Neural progenitor cell (in vitro differentiated cells): ENCODE measurements around the gene CLEC17A. TPM values are rescaled to one million over a fixed set of nuclear protein-coding genes. Genes with fewer than 3 reads are reported as not detected.
"Not testable (repeated sequence)": the region's sequence is repeated elsewhere in the genome, so short reads cannot be mapped to it uniquely, and the experiment has no call there.

Experiments
- DNase-seq: peaks from one replicate; pipeline ENCODE4 v3.0.0-alpha.2; 2016; ENCODE audit warnings: low spot score
- H2AFZ ChIP-seq: fragments of 200-600 bp; sonication (generic); replicated peaks from 2 replicates; pipeline ENCODE4 v1.6.1; 2016; ENCODE audit warnings: antibody characterized with exemption
- H3F3A ChIP-seq: fragments of 200-600 bp; sonication (generic); 2 replicates; pipeline ENCODE4 v1.6.1; 2016; ENCODE audit warnings: antibody characterized with exemption, low read depth
- H3K27ac ChIP-seq: fragments of 200-600 bp; sonication (generic); 2 replicates; pipeline ENCODE4 v1.5.1; 2016; ENCODE audit warnings: mild to moderate bottlenecking
- H3K27me3 ChIP-seq: fragments of 200-600 bp; sonication (generic); 2 replicates; pipeline ENCODE4 v1.6.1; 2016; ENCODE audit warnings: mild to moderate bottlenecking, moderate library complexity
- H3K36me3 ChIP-seq: fragments of 200-600 bp; sonication (generic); 2 replicates; pipeline ENCODE4 v1.5.1; 2016
- H3K4me1 ChIP-seq: fragments of 200-600 bp; sonication (generic); 2 replicates; pipeline ENCODE4 v1.6.1; 2016; ENCODE audit warnings: mixed run types
- H3K4me2 ChIP-seq: fragments of 200-600 bp; sonication (generic); 2 replicates; pipeline ENCODE4 v1.6.1; 2016
- H3K4me3 ChIP-seq: fragments of 200-600 bp; sonication (generic); 2 replicates; pipeline ENCODE4 v1.5.1; 2016
- H3K79me2 ChIP-seq: fragments of 200-600 bp; sonication (generic); 2 replicates; pipeline ENCODE4 v1.6.1; 2016; ENCODE audit warnings: low read depth
- H3K9ac ChIP-seq: fragments of 200-600 bp; sonication (generic); 2 replicates; pipeline ENCODE4 v1.6.1; 2016
- H3K9me3 ChIP-seq: fragments of 200-600 bp; sonication (generic); 2 replicates; pipeline ENCODE4 v1.5.1; 2016; ENCODE audit warnings: low read depth
- H4K20me1 ChIP-seq: fragments of 200-600 bp; sonication (generic); 2 replicates; pipeline ENCODE4 v1.6.1; 2016; ENCODE audit warnings: low read depth
- H3K27ac Mint-ChIP-seq: 3 replicates; pipeline ENCODE4 v1.8.0; 2021; ENCODE audit warnings: mixed read lengths
- H3K27me3 Mint-ChIP-seq: 2 replicates; pipeline ENCODE4 v1.8.0; 2022; ENCODE audit warnings: low read depth, mild to moderate bottlenecking, inconsistent platforms, moderate library complexity, mixed read lengths; ENCODE audit not compliant: insufficient read depth
- H3K36me3 Mint-ChIP-seq: 3 replicates; pipeline ENCODE4 v1.8.0; 2021; ENCODE audit warnings: mixed read lengths
- H3K4me1 Mint-ChIP-seq: 3 replicates; pipeline ENCODE4 v1.8.0; 2021; ENCODE audit warnings: mixed read lengths
- H3K4me3 Mint-ChIP-seq: 3 replicates; pipeline ENCODE4 v1.8.0; 2021; ENCODE audit warnings: mild to moderate bottlenecking, moderate library complexity, mixed read lengths
- H3K9me3 Mint-ChIP-seq: 3 replicates; pipeline ENCODE4 v1.8.0; 2020; ENCODE audit warnings: mixed read lengths
- CTCF ChIP-seq: fragments of 200-600 bp; sonication (generic); IDR thresholded peaks from 2 replicates; pipeline ENCODE4 v1.5.1; 2017; ENCODE audit warnings: antibody characterized with exemption, mild to moderate bottlenecking
- EZH2 ChIP-seq: fragments of 200-600 bp; sonication (generic); IDR thresholded peaks from 2 replicates; pipeline ENCODE4 v1.6.1; 2017; ENCODE audit warnings: antibody characterized with exemption, mild to moderate bottlenecking, moderate library complexity
- EZH2phosphoT487 ChIP-seq: fragments of 200-600 bp; sonication (generic); IDR thresholded peaks from 2 replicates; pipeline ENCODE4 v1.6.1; 2017; ENCODE audit warnings: antibody characterized with exemption
- total RNA-seq: library from RNA; depleted of rRNA; stranded (reverse); fragments of >200 nt; gene quantifications from 2 replicates; pipeline ENCODE4 v1.2.3, GENCODE V29; 2015; ENCODE audit warnings: low replicate concordance

Gene CLEC17A
- total RNA-seq, 1 donor from 2014 or later: not detected

GRCh38 chr19:14585187-14585586 is 2.3 kb downstream of the CLEC17A start:
- H3K9me3 ChIP-seq, DNase-seq, H3K4me3 Mint-ChIP-seq, H4K20me1 ChIP-seq, H3K9ac ChIP-seq, H3K79me2 ChIP-seq, H3K4me1 ChIP-seq, H3K9me3 Mint-ChIP-seq, H3K4me3 ChIP-seq, H3K36me3 ChIP-seq, H3K27ac ChIP-seq, H2AFZ ChIP-seq, H3K27me3 ChIP-seq, H3K36me3 Mint-ChIP-seq, H3K4me2 ChIP-seq, H3F3A ChIP-seq, H3K27ac Mint-ChIP-seq, H3K4me1 Mint-ChIP-seq: not testable (repeated sequence)
- H3K27me3 Mint-ChIP-seq: peaks cover 10% of the 10 kb centered on the region

- not testable (repeated sequence) for H3K9me3 Mint-ChIP-seq, H3K9me3 ChIP-seq, H3F3A ChIP-seq, H3K4me1 Mint-ChIP-seq, H3K4me2 ChIP-seq, H3K27ac ChIP-seq, DNase-seq, H3K9ac ChIP-seq, H2AFZ ChIP-seq, H3K27ac Mint-ChIP-seq, H3K36me3 Mint-ChIP-seq, H3K27me3 Mint-ChIP-seq, H3K36me3 ChIP-seq, H3K79me2 ChIP-seq, H3K27me3 ChIP-seq, H3K4me3 Mint-ChIP-seq, H3K4me1 ChIP-seq, H3K4me3 ChIP-seq, H4K20me1 ChIP-seq
Measured at GRCh38 chr19:14589433-14589832, 6.5 kb downstream of the CLEC17A start.

GRCh38 chr19:14595558-14595957 is 12.7 kb downstream of the CLEC17A start:
- H3K9me3 Mint-ChIP-seq: peaks cover 6% of the 10 kb centered on the region
- H3K4me2 ChIP-seq: no peak overlapping the region
- no peak overlapping the region for H2AFZ ChIP-seq
- H3K36me3 ChIP-seq: no peaks in the 10 kb centered on the region
- H3K4me3 Mint-ChIP-seq: peak overlapping the region; percentile 30
- H3K27me3 Mint-ChIP-seq: peaks cover 2% of the 10 kb centered on the region
- no peaks in the 10 kb centered on the region for H4K20me1 ChIP-seq
- no peaks in the 10 kb centered on the region for H3K36me3 Mint-ChIP-seq
- no peaks in the 10 kb centered on the region for H3K4me1 Mint-ChIP-seq
- no peaks in the 10 kb centered on the region for H3K79me2 ChIP-seq
- DNase-seq: no peak
- H3K27ac ChIP-seq: no peak overlapping the region
- no peaks in the 10 kb centered on the region for H3K27me3 ChIP-seq
- TF ChIP-seq EZH2: no peak
- H3K27ac Mint-ChIP-seq: no peak overlapping the region
- no peak overlapping the region for H3K9ac ChIP-seq
- no peaks in the 10 kb centered on the region for H3K9me3 ChIP-seq
- no peaks in the 10 kb centered on the region for H3F3A ChIP-seq
- no peaks in the 10 kb centered on the region for H3K4me1 ChIP-seq
- no peak overlapping the region for H3K4me3 ChIP-seq

GRCh38 chr19:14599548-14600147 is 16.8 kb downstream of the CLEC17A start:
- Histone ChIP-seq H4K20me1 (no peaks in the 10 kb centered on the region), H3K36me3 (no peaks in the 10 kb centered on the region), H3K4me1 (no peaks in the 10 kb centered on the region), H3K9ac (no peak overlapping the region), H3K4me2 (no peak overlapping the region), H3K27me3 (no peaks in the 10 kb centered on the region), H2AFZ (no peak overlapping the region), H3F3A (no peaks in the 10 kb centered on the region), H3K79me2 (no peaks in the 10 kb centered on the region), H3K27ac (no peak overlapping the region), H3K9me3 (no peaks in the 10 kb centered on the region), H3K4me3 (no peak overlapping the region)
- Mint-ChIP-seq H3K36me3 (no peaks in the 10 kb centered on the region), H3K4me1 (no peaks in the 10 kb centered on the region), H3K27ac (no peak overlapping the region), H3K4me3 (no peak overlapping the region), H3K27me3 (peaks cover 5% of the 10 kb centered on the region), H3K9me3 (peaks cover 6% of the 10 kb centered on the region)
- TF ChIP-seq EZH2phosphoT487 (no peak), EZH2 (no peak), CTCF (no peak)
- DNase-seq: no peak

- Histone ChIP-seq H4K20me1 (no peaks in the 10 kb centered on the region), H3K9ac (no peak overlapping the region), H3K4me2 (no peak overlapping the region), H3K27ac (no peak overlapping the region), H3K9me3 (no peaks in the 10 kb centered on the region), H3K36me3 (no peaks in the 10 kb centered on the region), H3K4me1 (no peaks in the 10 kb centered on the region), H3F3A (no peaks in the 10 kb centered on the region), H2AFZ (no peak overlapping the region), H3K79me2 (no peaks in the 10 kb centered on the region), H3K27me3 (no peaks in the 10 kb centered on the region), H3K4me3 (no peak overlapping the region)
- Mint-ChIP-seq H3K4me3 (no peak overlapping the region), H3K36me3 (no peaks in the 10 kb centered on the region), H3K9me3 (no peaks in the 10 kb centered on the region), H3K27ac (no peak overlapping the region), H3K27me3 (peaks cover 9% of the 10 kb centered on the region), H3K4me1 (no peaks in the 10 kb centered on the region)
- TF ChIP-seq EZH2phosphoT487 (no peak), CTCF (no peak), EZH2 (no peak)
- no peak for DNase-seq
Measured at GRCh38 chr19:14603990-14604387, 21.1 kb downstream of the CLEC17A start.
